GM23248 (cell line): ENCODE measurements around the gene CLIP2. TPM values are rescaled to one million over a fixed set of nuclear protein-coding genes. Genes with fewer than 3 reads are reported as not detected.
"Not testable (repeated sequence)": the region's sequence is repeated elsewhere in the genome, so short reads cannot be mapped to it uniquely, and the experiment has no call there.

Experiments
- DNase-seq: peaks from one replicate; pipeline ENCODE4 v3.0.0-alpha.2; 2015
- H2AFZ ChIP-seq: fragments of 200-600 bp; sonication (generic); 2 replicates; pipeline ENCODE4 v1.6.1; 2016; ENCODE audit warnings: antibody characterized with exemption
- H3F3A ChIP-seq: fragments of 200-600 bp; sonication (generic); 2 replicates; pipeline ENCODE4 v1.6.1; 2016; ENCODE audit warnings: mild to moderate bottlenecking, antibody characterized with exemption, mixed run types; ENCODE audit not compliant: insufficient read depth
- H3K27ac ChIP-seq: fragments of 200-600 bp; sonication (generic); 2 replicates; pipeline ENCODE4 v1.5.1; 2016; ENCODE audit warnings: mild to moderate bottlenecking
- H3K27me3 ChIP-seq: fragments of 200-600 bp; sonication (generic); replicated peaks from 2 replicates; pipeline ENCODE4 v1.6.1; 2016; ENCODE audit warnings: mild to moderate bottlenecking; ENCODE audit not compliant: insufficient read depth
- H3K36me3 ChIP-seq: fragments of 200-600 bp; sonication (generic); 2 replicates; pipeline ENCODE4 v1.6.1; 2016; ENCODE audit warnings: low read depth, mild to moderate bottlenecking
- H3K4me1 ChIP-seq: fragments of 200-600 bp; sonication (generic); 2 replicates; pipeline ENCODE4 v1.6.1; 2016; ENCODE audit warnings: mild to moderate bottlenecking; ENCODE audit not compliant: insufficient read depth
- H3K4me2 ChIP-seq: fragments of 200-600 bp; sonication (generic); one replicate; pipeline ENCODE4 v1.6.1; 2016; ENCODE audit warnings: mild to moderate bottlenecking; ENCODE audit not compliant: unreplicated experiment
- H3K4me3 ChIP-seq: fragments of 200-600 bp; sonication (generic); 2 replicates; pipeline ENCODE4 v1.5.1; 2016; ENCODE audit warnings: mild to moderate bottlenecking
- H3K79me2 ChIP-seq: fragments of 200-600 bp; sonication (generic); 2 replicates; pipeline ENCODE4 v1.6.1; 2016; ENCODE audit warnings: mild to moderate bottlenecking; ENCODE audit not compliant: insufficient read depth
- H3K9ac ChIP-seq: fragments of 200-600 bp; sonication (generic); 2 replicates; pipeline ENCODE4 v1.6.1; 2016; ENCODE audit warnings: mild to moderate bottlenecking
- H3K9me2 ChIP-seq: fragments of 200-600 bp; sonication (generic); 2 replicates; pipeline ENCODE4 v1.6.1; 2016; ENCODE audit warnings: mixed run types, mild to moderate bottlenecking, moderate library complexity; ENCODE audit not compliant: insufficient read depth
- H3K9me3 ChIP-seq: fragments of 200-600 bp; sonication (generic); one replicate; pipeline ENCODE4 v1.6.1; 2017; ENCODE audit warnings: low read depth
- H4K20me1 ChIP-seq: fragments of 200-600 bp; sonication (generic); 2 replicates; pipeline ENCODE4 v1.6.0; 2016; ENCODE audit not compliant: insufficient read depth
- EZH2 ChIP-seq: fragments of 200-600 bp; sonication (generic); IDR thresholded peaks from 2 replicates; pipeline ENCODE4 v1.6.1; 2018; ENCODE audit warnings: antibody characterized with exemption, mild to moderate bottlenecking; ENCODE audit not compliant: insufficient read depth, poor library complexity, severe bottlenecking
- EZH2phosphoT487 ChIP-seq: fragments of 200-600 bp; sonication (generic); IDR thresholded peaks from 2 replicates; pipeline ENCODE4 v1.6.1; 2018; ENCODE audit warnings: antibody characterized with exemption, moderate library complexity, mild to moderate bottlenecking, low read depth; ENCODE audit not compliant: insufficient read depth
- WGBS, 2 experiments: methylation state at CpG; one replicate each; pipeline ENCODE4 v1.1.6; 2015 to 2017; ENCODE audit warnings: low lambda C conversion rate in 2 of 2, low coverage in 1 of 2; ENCODE audit errors: missing lambda C conversion rate in 2 of 2; 5-methylcytosine and 5-hydroxymethylcytosine counted together
- in situ Hi-C: fragments of 300-500 bp; cut with MboI; formaldehyde crosslinking; loops from 2 replicates; pipeline ENCODE4 v1.15.0; 2020
- polyA plus RNA-seq: library from polyadenylated mRNA; unstranded; fragments of >200 nt; fragmentation: Nextera tagmentation; extraction: Ambion mirVana; gene quantifications from 2 replicates; pipeline ENCODE4 v1.2.1, GENCODE V29; 2016
- total RNA-seq: library from RNA; depleted of rRNA; stranded (reverse); fragments of >200 nt; shearing (Covaris generic); gene quantifications from 2 replicates; pipeline ENCODE4 v1.2.3, GENCODE V29; 2014

Gene CLIP2
- total and polyA plus RNA-seq, 2 experiments from 2014 or later = 13.2 to 40.7 TPM

GRCh38 chr7:74380720-74381119 is 91.5 kb downstream of the CLIP2 start:
- in situ Hi-C loops = loop anchor here (25.0 kb wide), 2 partner anchors 143 to 518 kb away; partner anchors contain the start of gene TMEM270
- DNase-seq = peak; percentile 77

GRCh38 chr7:74384086-74384485 is 94.9 kb downstream of the CLIP2 start:
- not testable (repeated sequence) for H3K4me3 ChIP-seq, H3K9me2 ChIP-seq, H3K79me2 ChIP-seq, H3K27me3 ChIP-seq, H3K9ac ChIP-seq, DNase-seq, H3K9me3 ChIP-seq, H3K27ac ChIP-seq, H3K4me2 ChIP-seq, H3F3A ChIP-seq, H4K20me1 ChIP-seq, H2AFZ ChIP-seq, H3K4me1 ChIP-seq
- in situ Hi-C loops = loop anchor here (25.0 kb wide), 2 partner anchors 147 to 522 kb away; partner anchors contain the start of gene TMEM270
- WGBS, 2 experiments = 73 to 75% methylated on average over 4 of the region's 4 CpGs
- peaks cover 31% of the 10 kb centered on the region for H3K36me3 ChIP-seq

More at GRCh38 chr7:74380720-74381119, 91.5 kb downstream of the CLIP2 start:
- Histone ChIP-seq H3K9me2 (no peaks in the 10 kb centered on the region), H3K79me2 (no peaks in the 10 kb centered on the region), H3K9me3 (no peaks in the 10 kb centered on the region), H3K27me3 (no peaks in the 10 kb centered on the region), H3F3A (peaks cover 4% of the 10 kb centered on the region; the same call in 1 of the 2 replicates), H4K20me1 (no peaks in the 10 kb centered on the region), H2AFZ (peak overlapping the region; percentile 5; the same call in 1 of the 2 replicates), H3K27ac (peak overlapping the region; percentile 29; the same call in 1 of the 2 replicates), H3K4me1 (no peaks in the 10 kb centered on the region), H3K4me2 (no peak overlapping the region), H3K4me3 (no peak overlapping the region), H3K9ac (peak overlapping the region; percentile 31; the same call in 1 of the 2 replicates), H3K36me3 (peaks cover 13% of the 10 kb centered on the region)
- WGBS, 2 experiments = 32 to 35% methylated on average over 6 to 7 of the region's 7 CpGs
- TF ChIP-seq EZH2 (no peak), EZH2phosphoT487 (no peak)

- not testable (repeated sequence) for H3K9me3 ChIP-seq, H3K9me2 ChIP-seq, H3K27me3 ChIP-seq, H4K20me1 ChIP-seq, H3K27ac ChIP-seq, H2AFZ ChIP-seq, H3K4me1 ChIP-seq, H3K4me2 ChIP-seq, H3K9ac ChIP-seq, H3F3A ChIP-seq, DNase-seq, H3K4me3 ChIP-seq, H3K79me2 ChIP-seq
- in situ Hi-C loops = loop anchor here (25.0 kb wide), 2 partner anchors 148 to 523 kb away; partner anchors contain the start of gene TMEM270
- 86 to 89% methylated on average over 8 of the region's 8 CpGs for WGBS, 2 experiments
- H3K36me3 ChIP-seq = peaks cover 31% of the 10 kb centered on the region
Observed at GRCh38 chr7:74384854-74385253, 95.6 kb downstream of the CLIP2 start.

GRCh38 chr7:74387606-74388005 is 98.4 kb downstream of the CLIP2 start:
- H3K27me3 ChIP-seq = no peaks in the 10 kb centered on the region
- no peak for DNase-seq
- H3K27ac ChIP-seq = no peak overlapping the region
- in situ Hi-C loops = loop anchor here (25.0 kb wide), 2 partner anchors 150 to 525 kb away; partner anchors contain the start of gene TMEM270
- no peak overlapping the region for H2AFZ ChIP-seq
- H3K79me2 ChIP-seq = no peaks in the 10 kb centered on the region
- H3K4me2 ChIP-seq = no peak overlapping the region
- no peak overlapping the region for H3K4me3 ChIP-seq
- peaks cover 30% of the 10 kb centered on the region for H3K36me3 ChIP-seq
- H4K20me1 ChIP-seq = no peaks in the 10 kb centered on the region
- no peaks in the 10 kb centered on the region for H3K4me1 ChIP-seq
- H3K9me3 ChIP-seq = no peaks in the 10 kb centered on the region
- 79 to 81% methylated on average over 9 of the region's 9 CpGs for WGBS, 2 experiments
- TF ChIP-seq EZH2phosphoT487 = no peak
- TF ChIP-seq EZH2 = no peak
- no peaks in the 10 kb centered on the region for H3K9me2 ChIP-seq
- no peaks in the 10 kb centered on the region for H3F3A ChIP-seq
- H3K9ac ChIP-seq = no peak overlapping the region

GRCh38 chr7:74388880-74389415 is 99.7 kb downstream of the CLIP2 start:
- Histone ChIP-seq H3K9ac (no peak overlapping the region), H3K79me2 (no peaks in the 10 kb centered on the region), H3K9me2 (no peaks in the 10 kb centered on the region), H2AFZ (no peak overlapping the region), H3K4me2 (no peak overlapping the region), H3K27me3 (no peaks in the 10 kb centered on the region), H3K27ac (no peak overlapping the region), H3K36me3 (peaks cover 21% of the 10 kb centered on the region; the same call in 1 of the 2 replicates), H3F3A (no peaks in the 10 kb centered on the region), H4K20me1 (no peaks in the 10 kb centered on the region), H3K4me1 (no peaks in the 10 kb centered on the region), H3K4me3 (no peak overlapping the region), H3K9me3 (no peaks in the 10 kb centered on the region)
- no peak for TF ChIP-seq EZH2phosphoT487
- no peak for TF ChIP-seq EZH2
- WGBS, 2 experiments = 98 to 99% methylated on average over 21 of the region's 21 CpGs
- DNase-seq = no peak
- in situ Hi-C loops = loop anchor here (25.0 kb wide), 2 partner anchors 152 to 527 kb away; partner anchors contain the start of gene TMEM270

GRCh38 chr7:74393722-74394121 is 104.5 kb downstream of the CLIP2 start:
- H3F3A ChIP-seq, H3K4me2 ChIP-seq, H2AFZ ChIP-seq, H3K9ac ChIP-seq, H3K9me2 ChIP-seq, H3K36me3 ChIP-seq, H3K27me3 ChIP-seq, H3K4me1 ChIP-seq, H3K27ac ChIP-seq, H3K79me2 ChIP-seq, H4K20me1 ChIP-seq, H3K4me3 ChIP-seq, H3K9me3 ChIP-seq: not testable (repeated sequence)
- 71 to 74% methylated on average over 6 of the region's 6 CpGs for WGBS, 2 experiments
- in situ Hi-C loops = loop anchor here (25.0 kb wide), 2 partner anchors 156 to 531 kb away; partner anchors contain the start of gene TMEM270
- DNase-seq = peak; percentile 61

- not testable (repeated sequence) for H3K36me3 ChIP-seq, H3F3A ChIP-seq, H3K27me3 ChIP-seq, H3K9ac ChIP-seq, H3K9me3 ChIP-seq, H3K79me2 ChIP-seq, H3K4me2 ChIP-seq, H3K4me1 ChIP-seq, H4K20me1 ChIP-seq, H2AFZ ChIP-seq, H3K4me3 ChIP-seq, H3K9me2 ChIP-seq, H3K27ac ChIP-seq
- WGBS, 2 experiments = 60 to 62% methylated on average over 3 of the region's 3 CpGs
- in situ Hi-C loops = loop anchor here (25.0 kb wide), 2 partner anchors 157 to 532 kb away; partner anchors contain the start of gene TMEM270
- peak; percentile 51 for DNase-seq
Observed at GRCh38 chr7:74394601-74395000, 105.4 kb downstream of the CLIP2 start.
